Measurements from ENCODE around the gene HELB.

The HELB gene

DNA sequence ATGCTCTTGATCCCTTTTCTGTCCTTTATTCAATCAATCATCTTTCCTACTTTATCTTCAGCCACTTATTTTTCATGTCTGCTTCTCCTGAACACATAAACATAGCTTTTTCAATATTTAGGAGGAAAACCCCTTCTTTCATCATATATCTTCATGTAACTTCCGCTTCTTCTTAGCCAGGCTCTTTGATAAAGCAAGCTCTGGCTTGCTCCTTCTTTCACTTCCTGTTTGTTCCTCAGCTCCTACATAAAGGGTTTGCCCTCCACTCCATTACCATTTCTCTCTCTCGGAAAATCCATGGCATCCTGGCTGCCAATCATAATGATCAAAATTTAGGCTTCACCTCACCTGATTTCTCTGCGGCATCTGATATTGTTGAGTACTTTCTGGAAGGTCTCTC is 33.7 kb upstream of the HELB start:
- no peaks in the 10 kb centered on the region for H3K27me3 ChIP-seq (ENCODE audit: insufficient read depth, low read depth, severe bottlenecking)
- no peak for TF ChIP-seq CTCF (IDR thresholded peaks at IDR 0.05; ENCODE audit: low read depth, low read length)
- no peak overlapping the region for H3K4me3 ChIP-seq (ENCODE audit: low read depth, low read length)
- H3K36me3 ChIP-seq = no peaks in the 10 kb centered on the region
- no peaks in the 10 kb centered on the region for H3K9me3 ChIP-seq (ENCODE audit: severe bottlenecking)
- H3K27ac ChIP-seq = no peak overlapping the region
- DNase-seq = no peak

DNA sequence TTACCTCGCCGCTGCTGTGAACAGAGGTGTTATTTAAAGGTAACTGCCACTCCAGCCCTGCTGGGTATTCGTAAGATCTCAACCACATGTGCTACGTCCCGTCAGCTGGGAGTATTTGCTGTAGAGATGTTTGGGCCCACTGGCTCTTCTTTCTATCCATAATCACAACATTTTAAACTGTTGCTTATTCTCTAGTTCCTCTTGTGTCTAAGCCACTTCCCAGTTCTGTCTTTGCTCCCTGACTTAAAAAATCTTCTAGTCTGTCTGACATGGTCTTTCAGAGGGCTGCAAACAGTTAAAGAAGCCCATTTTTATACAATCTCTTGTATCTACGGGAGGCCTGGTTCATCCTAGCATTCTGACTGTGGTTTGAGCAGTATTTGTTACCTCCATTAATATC is 33.2 kb upstream of the HELB start:
- Histone ChIP-seq H3K27ac (no peak overlapping the region), H3K27me3 (ENCODE audit: insufficient read depth, low read depth, severe bottlenecking) (no peaks in the 10 kb centered on the region), H3K9me3 (ENCODE audit: severe bottlenecking) (no peaks in the 10 kb centered on the region), H3K36me3 (no peaks in the 10 kb centered on the region), H3K4me3 (ENCODE audit: low read depth, low read length) (no peak overlapping the region)
- DNase-seq = no peak
- TF ChIP-seq CTCF (IDR thresholded peaks at IDR 0.05; ENCODE audit: low read depth, low read length) = no peak

- TF ChIP-seq CTCF (IDR thresholded peaks at IDR 0.05; ENCODE audit: low read depth, low read length) = 0 out of 2 replicates have a peak, but pooled peaks have one; percentile 30
- H3K36me3 ChIP-seq = no peaks in the 10 kb centered on the region
- no peak overlapping the region for H3K27ac ChIP-seq
- no peak overlapping the region for H3K4me3 ChIP-seq (ENCODE audit: low read depth, low read length)
- DNase-seq = no peak
- H3K27me3 ChIP-seq (ENCODE audit: insufficient read depth, low read depth, severe bottlenecking) = no peaks in the 10 kb centered on the region
- no peaks in the 10 kb centered on the region for H3K9me3 ChIP-seq (ENCODE audit: severe bottlenecking)
These were observed 32.4 kb upstream of the HELB start for GRCh38 chr12:66269757-66270383.

GRCh38 chr12:66270613-66271012 is 31.7 kb upstream of the HELB start:
- DNase-seq = no peak
- no peak for TF ChIP-seq CTCF (IDR thresholded peaks at IDR 0.05; ENCODE audit: low read depth, low read length)
- Histone ChIP-seq H3K36me3 (no peaks in the 10 kb centered on the region), H3K27me3 (ENCODE audit: insufficient read depth, low read depth, severe bottlenecking) (no peaks in the 10 kb centered on the region), H3K4me3 (ENCODE audit: low read depth, low read length) (no peak overlapping the region), H3K9me3 (ENCODE audit: severe bottlenecking) (no peaks in the 10 kb centered on the region), H3K27ac (no peak overlapping the region)

DNA sequence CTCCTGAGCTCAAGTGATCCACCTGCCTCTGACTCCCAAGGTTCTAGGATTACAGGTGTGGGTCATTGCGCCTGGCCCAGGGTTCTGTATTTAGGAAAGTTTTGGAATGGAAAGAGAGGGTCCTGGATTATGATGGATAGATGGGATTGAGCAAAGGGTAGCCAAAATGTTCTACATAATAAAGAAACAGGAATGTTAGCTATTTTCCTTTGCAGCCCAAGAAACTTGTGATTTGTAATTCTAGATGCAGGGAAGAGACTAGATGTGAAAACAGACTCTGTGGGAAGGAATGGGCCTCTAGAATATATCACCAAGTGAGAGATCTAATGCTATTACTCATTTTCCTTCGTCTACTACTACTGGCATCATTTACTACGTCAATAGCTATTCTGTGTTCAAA is 29.6 kb upstream of the HELB start:
- H3K27ac ChIP-seq = no peak overlapping the region
- DNase-seq = no peak
- no peak for TF ChIP-seq CTCF (IDR thresholded peaks at IDR 0.05; ENCODE audit: low read depth, low read length)
- no peaks in the 10 kb centered on the region for H3K27me3 ChIP-seq (ENCODE audit: insufficient read depth, low read depth, severe bottlenecking)
- no peak overlapping the region for H3K4me3 ChIP-seq (ENCODE audit: low read depth, low read length)
- H3K36me3 ChIP-seq = no peaks in the 10 kb centered on the region
- H3K9me3 ChIP-seq (ENCODE audit: severe bottlenecking) = no peaks in the 10 kb centered on the region

- H3K27me3 ChIP-seq (ENCODE audit: insufficient read depth, low read depth, severe bottlenecking) = no peaks in the 10 kb centered on the region
- TF ChIP-seq CTCF (IDR thresholded peaks at IDR 0.05; ENCODE audit: low read depth, low read length) = no peak
- H3K36me3 ChIP-seq = no peaks in the 10 kb centered on the region
- no peak for DNase-seq
- H3K27ac ChIP-seq = no peak overlapping the region
- H3K4me3 ChIP-seq (ENCODE audit: low read depth, low read length) = no peak overlapping the region
- no peaks in the 10 kb centered on the region for H3K9me3 ChIP-seq (ENCODE audit: severe bottlenecking)
These were observed 29.1 kb upstream of the HELB start for GRCh38 chr12:66273147-66273546.
